HG03039 (cell line): ENCODE measurements around the gene CACNB2.

Source experiments
- ATAC-seq: cut with Tn5 transposase; IDR thresholded peaks from one replicate; pipeline ENCODE4 v1.9.1; 2021; ENCODE audit warnings: mild to moderate bottlenecking, moderate library complexity; ENCODE audit not compliant: unreplicated experiment

CACNB2 gene

GRCh38 chr10:18278181-18278580 is 138.0 kb downstream of the CACNB2 start:
- no peak for ATAC-seq

GRCh38 chr10:18279173-18279572 is 138.9 kb downstream of the CACNB2 start:
- no peak for ATAC-seq

DNA sequence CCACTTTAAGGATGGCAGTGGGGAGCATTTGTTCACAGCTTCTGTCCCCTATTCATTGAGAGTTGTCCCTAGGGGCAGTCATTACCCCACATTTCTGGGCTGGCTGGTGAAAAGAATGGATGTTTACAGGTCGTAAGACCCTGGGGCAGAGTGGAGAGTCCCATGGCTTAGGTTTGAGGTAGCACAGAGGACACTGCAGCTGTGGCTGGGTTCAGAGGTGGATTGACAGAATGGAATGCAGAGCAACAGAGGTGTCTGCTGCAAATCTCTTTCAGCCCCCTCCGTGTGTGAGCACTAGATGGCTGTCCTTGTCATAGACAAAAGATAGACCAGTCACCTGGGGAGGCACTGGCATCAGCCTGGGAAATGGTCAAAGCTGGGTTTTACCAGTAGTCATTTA is 141.9 kb downstream of the CACNB2 start:
- ATAC-seq: no peak

- ATAC-seq: no peak
Measured at GRCh38 chr10:18290651-18291313, 150.6 kb downstream of the CACNB2 start.

DNA sequence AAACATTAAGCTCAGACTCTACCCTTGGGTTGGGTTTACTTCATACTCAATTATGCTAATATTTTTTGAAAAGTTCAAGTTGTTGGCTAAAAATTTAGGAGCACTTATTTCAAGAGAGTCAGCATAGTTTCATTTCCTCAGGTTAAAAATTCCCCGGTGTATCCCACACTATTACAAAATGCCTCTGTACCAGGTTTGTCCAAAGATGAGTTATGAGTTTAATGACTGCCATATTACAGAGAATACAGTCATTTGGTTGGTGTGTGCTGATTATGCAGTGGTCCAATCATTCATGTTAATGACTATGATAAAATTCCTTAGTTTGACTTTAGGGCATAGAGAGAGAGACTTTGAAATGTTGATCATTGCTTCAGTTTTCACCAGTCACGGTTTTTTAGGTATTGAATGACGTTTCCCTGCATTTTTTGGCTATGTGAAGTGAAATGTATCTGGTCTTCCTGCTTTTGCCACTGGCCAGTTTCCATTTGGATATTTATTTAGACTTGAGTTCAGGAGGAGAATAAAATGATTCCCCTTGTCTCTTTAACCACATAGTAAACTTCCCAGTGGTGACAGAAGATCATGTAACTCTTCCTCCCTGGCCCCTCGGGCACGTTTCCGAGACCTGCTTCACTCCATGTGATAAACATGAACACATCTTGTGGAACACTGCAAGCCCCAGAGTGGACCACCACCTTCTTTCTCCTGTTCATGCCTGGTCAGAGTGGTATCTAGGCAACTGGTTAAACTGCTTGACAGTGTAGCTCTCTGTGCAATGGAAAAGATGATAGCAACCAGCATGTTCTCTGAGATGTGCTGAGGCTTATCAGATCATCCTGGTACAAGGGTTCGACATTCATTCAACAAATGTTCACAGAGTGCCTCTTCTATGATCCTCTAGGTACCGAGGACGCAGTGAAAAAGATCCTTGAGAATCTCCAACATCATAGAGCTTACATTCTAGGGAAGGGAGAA is 153.6 kb downstream of the CACNB2 start:
- ATAC-seq: peak; percentile 53

DNA sequence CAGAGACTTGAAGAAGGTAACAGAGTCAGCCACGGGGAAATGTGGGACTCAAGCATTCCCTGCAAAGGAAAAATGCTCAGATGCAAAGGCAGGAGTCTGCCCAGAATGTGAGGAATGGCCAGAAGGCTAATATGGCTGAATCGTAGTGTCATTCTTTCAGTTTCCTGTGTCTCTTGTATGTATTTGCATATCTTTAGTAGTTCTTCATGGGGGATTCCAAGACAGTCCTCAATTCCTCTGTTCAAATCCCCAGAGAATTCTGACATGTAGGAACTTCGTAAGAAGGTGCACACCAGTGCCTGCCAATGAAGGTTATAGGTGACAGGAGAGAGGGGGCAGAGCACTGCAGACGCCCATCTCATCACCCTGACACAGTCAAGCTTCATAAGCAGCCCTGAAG is 154.4 kb downstream of the CACNB2 start:
- no peak for ATAC-seq

- ATAC-seq: no peak
Measured at GRCh38 chr10:18297659-18298058, 157.4 kb downstream of the CACNB2 start.

DNA sequence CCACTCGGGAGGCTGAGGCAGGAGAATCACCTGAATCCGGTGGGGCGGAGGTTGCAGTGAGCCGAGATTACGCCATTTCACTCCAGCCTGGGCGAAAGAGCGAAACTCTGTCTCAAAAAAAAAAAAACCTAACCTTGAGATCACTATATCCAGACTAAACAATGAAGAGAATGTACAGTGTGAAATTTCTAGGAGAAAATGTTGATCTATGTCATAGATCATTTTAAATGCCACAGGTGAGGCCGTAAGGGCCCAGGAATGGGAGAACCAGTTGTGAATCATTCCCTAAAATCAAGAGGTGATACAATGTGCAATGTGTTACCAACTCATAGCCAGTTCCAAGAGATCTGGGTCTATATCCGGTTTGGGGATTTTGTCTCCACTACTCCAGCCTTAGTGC is 158.0 kb downstream of the CACNB2 start:
- no peak for ATAC-seq

GRCh38 chr10:18303851-18304801 is 163.9 kb downstream of the CACNB2 start:
- no peak for ATAC-seq

- ATAC-seq: no peak
Measured at GRCh38 chr10:18306031-18306430, 165.8 kb downstream of the CACNB2 start.

GRCh38 chr10:18308600-18308999 is 168.4 kb downstream of the CACNB2 start:
- ATAC-seq: no peak

DNA sequence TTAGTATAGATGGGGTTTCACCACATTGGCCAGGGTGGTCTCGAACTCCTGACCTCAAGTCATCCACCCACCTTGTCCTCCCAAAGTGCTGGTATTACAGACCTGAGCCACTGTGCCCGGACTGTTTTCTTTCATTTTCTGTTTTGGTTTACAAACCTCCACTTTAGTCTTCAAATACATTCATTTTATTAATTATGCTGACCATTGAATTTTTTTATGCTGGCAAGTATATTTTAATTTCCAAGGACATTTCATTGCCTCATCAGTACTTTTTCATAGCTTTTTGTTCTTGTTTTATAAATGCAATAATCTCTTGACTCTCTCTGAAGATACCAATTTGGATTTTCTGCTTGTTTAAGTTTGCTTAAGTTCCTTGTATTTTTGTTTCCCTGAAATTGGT is 170.5 kb downstream of the CACNB2 start:
- ATAC-seq: no peak

GRCh38 chr10:18312374-18313139 is 172.3 kb downstream of the CACNB2 start:
- ATAC-seq: peak; percentile 70

DNA sequence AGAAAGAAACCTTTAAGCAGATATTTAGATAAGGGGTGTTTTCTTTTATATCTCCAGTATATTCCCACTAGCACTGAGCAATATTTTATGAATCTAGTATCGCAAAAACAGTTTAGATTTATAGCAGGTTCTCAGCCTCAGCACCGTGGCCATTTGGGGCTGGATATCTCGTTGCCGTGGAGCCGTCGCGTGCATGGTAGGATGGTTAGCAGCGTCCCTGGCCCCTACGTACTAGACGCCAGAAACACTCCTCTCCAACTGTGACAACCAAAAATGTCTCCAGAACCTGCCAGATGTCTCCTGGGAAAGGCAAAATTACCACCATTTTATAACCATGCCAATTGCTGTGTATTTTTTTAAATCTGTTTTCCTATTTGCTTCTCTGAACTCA is 172.9 kb downstream of the CACNB2 start:
- ATAC-seq: no peak

DNA sequence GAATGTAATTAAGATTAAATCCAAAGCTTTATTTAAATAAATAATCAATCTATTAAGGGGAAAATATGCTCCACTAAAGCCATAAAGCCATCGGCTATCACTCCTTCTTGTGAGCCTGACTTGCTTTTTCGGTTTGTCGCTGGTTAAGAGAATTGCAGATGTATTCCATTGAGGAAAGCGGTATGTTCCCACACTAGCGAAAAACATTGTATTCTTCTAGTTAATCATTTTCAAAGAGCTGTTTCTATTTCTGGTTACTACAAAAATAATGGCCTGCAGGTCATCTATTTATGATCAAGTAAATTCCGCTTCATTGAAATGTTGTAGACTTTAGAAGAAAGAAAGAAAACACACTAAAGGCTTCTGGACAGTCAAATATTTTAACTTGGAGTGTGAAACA is 173.4 kb downstream of the CACNB2 start:
- no peak for ATAC-seq

GRCh38 chr10:18319628-18320027 is 179.4 kb downstream of the CACNB2 start:
- no peak for ATAC-seq

DNA sequence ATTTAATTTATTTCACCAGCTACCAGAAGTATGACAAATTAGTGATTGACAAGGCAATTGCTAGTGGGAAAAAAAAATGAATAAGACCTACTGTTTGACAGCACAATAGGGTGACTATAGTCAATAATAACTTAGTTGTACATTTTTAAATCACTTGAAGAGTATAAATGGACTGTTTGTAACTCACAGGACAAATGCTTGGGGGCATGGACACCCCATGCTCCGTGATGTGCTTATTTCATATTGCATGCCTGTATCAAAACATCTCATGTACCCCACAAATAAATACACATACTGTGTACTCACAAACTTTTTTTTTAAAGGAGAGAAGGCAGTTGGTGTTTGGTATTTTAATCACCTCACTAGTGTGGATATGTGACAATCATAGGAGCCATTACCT is 181.1 kb downstream of the CACNB2 start:
- no peak for ATAC-seq

GRCh38 chr10:18323916-18324315 is 183.7 kb downstream of the CACNB2 start:
- ATAC-seq: no peak

- no peak for ATAC-seq
Measured at GRCh38 chr10:18325410-18325809, 185.2 kb downstream of the CACNB2 start.

- no peak for ATAC-seq
Measured at GRCh38 chr10:18325889-18326531, 185.8 kb downstream of the CACNB2 start.
